ENCODE measurements around the gene SERPINA1.

- TF ChIP-seq CTCF (IDR thresholded peaks at IDR 0.05) = no peak
- no peak for TF ChIP-seq EZH2 (IDR thresholded peaks at IDR 0.05; ENCODE audit: borderline replicate concordance, insufficient read depth, low read depth, low read length, poor library complexity, severe bottlenecking)
These were observed 9.1 kb upstream of the SERPINA1 start for GRCh38 chr14:94397289-94398181.

All from B cell (primary cell).